Stimulated activated CD4-positive, alpha-beta T cell treated with anti-CD3 and anti-CD28 coated beads, Interleukin-15, amount 100 ng/mL, for 24 hours (primary cell): ENCODE measurements around the gene DHX34.
A peak's percentile ranks its signal among the peaks of the same experiment; 100 is the strongest.
"Not testable (repeated sequence)": the region's sequence is repeated elsewhere in the genome, so short reads cannot be mapped to it uniquely, and the experiment has no call there.

Experiments used
- DNase-seq: peaks from one replicate; pipeline ENCODE4 v3.0.0-alpha.2; 2020

DHX34 gene

DNA sequence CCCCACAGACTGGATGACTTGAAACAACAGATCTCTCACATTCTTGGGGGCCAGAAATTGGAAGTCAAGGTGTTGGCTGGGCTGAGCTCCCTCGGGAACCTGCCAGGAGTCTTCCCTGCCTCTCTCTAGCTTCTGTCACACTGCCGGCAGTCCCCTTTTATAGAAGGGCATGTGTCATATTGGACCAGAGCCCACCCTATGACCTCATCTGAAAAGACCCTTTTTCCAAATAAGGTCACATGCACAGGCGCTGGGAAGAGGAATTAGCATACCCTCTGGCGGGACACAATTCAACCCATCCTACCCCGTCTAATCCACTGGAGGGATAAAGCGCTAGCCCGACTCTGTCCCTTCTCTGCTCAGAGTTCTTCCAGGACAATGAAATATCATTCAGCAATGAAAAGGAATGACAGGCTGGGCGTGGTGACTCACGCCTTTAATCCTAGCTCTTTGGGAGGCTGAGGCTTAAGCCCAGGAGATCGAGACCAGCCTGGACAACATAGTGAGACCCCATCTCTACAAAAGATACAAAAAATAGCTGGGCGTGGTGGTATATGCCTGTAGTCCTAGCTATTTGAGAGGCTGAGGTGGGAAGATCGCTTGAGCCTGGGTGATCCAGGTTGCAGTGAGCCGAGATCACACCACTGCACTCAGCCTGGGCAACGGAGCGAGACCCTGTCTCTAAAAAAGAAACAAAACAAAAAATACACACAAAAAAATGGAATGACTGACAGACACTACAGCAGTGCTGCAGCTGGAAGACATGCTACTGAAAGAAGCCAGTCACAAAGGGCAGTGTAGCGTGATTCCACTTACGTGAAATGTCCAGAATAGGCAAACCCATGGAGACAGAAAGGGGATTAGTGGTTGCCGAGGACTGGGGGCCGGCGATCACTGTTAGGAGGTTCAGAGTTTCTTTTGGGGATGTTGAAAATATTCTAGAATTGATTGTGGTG, 41.7 kb downstream of the DHX34 start:
- no peak for DNase-seq

DNA sequence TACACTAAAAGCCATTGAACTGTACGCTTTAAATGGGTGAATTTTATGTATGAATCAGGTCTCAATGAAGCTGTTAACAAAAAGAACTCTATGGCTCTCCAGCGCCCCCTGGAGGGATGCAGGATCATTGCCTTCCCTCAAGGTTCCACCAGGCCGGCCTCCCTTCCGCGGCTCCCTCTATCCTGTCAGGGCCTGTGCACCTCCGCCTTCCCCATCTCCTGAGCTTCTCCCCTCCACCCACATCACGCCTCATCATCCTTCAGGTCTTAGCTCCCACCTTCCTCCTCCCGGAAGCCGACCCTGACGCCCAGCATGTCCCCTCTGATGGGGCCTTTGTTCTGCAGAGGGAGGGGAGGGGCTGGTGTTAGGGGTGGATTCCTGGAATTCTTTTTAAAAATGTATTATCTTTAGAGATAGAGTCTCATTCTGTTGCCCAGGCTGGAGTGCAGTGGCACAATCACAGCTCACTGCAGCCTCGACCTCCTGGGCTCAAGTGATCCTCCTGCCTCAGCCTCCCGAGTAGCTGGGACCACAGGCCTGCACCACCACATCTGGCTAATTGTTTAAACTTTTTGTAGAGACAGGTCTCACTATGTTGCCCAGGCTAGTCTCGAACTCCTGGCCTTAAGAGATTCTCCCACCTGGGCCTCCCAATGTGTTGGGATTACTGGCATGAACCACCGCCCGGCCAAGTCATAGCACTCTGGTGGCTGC, 42.6 kb downstream of the DHX34 start:
- peak; percentile 88 for DNase-seq

DNA sequence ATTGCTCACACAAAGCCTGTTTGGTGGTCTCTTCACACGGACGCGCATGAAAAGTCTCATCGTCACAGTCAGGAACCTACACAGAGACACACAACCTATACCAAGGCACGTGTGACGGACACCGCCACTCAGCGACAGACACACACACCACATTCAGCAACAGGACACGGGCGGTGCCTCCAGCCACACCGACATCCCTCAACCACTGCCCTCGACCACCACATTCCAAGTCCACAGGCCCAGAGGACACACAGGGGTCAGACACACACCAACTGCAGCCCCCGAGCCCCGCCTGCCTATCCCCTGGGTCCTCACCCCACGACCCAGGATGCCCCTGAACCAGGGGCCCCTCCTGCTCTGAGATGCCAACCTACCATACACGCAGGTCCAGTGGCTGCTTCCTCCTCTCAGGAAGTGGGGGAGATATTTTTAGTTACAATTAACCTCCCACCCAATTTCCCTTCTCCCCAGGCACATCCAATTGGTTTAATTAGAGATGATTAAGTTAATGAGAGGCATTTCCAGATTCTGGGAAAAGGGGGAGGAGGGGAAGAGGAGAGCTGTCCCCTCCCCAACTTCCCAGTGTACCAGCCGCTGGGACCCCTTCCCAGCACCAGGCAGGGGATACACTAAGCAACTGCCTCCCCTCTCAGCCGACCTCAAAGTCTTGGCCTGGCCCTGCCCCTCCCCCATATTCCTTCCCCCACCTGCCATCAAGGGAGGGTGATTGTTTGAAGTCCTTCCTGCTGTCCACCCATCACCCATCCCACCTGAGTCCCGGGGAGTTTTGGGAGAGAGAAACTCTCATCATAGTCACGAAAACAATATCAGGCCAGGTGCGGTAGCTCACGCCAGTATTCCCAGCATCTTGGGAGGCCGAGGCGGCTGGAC, 49.8 kb downstream of the DHX34 start:
- DNase-seq: no peak

DNA sequence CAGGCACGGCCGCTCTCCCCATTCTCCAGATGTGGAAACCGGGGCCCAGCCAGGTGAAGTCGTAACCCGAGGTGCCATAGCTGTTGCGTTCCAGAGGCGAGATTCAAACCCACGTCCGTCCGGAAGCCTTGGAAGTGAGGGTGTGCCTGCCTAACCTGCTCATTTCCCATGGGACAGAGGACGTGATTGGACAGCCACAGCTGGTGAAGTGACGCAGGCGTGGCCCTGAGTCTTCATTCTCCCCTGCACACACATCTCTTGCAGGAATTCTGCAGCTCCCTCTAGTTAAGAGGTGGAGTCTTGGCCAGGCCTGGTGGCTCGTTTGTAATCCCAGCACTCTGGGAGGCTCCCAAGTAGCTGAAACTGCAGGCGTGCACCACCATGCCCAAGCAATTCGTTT, 53.4 kb downstream of the DHX34 start:
- DNase-seq: no peak

DNA sequence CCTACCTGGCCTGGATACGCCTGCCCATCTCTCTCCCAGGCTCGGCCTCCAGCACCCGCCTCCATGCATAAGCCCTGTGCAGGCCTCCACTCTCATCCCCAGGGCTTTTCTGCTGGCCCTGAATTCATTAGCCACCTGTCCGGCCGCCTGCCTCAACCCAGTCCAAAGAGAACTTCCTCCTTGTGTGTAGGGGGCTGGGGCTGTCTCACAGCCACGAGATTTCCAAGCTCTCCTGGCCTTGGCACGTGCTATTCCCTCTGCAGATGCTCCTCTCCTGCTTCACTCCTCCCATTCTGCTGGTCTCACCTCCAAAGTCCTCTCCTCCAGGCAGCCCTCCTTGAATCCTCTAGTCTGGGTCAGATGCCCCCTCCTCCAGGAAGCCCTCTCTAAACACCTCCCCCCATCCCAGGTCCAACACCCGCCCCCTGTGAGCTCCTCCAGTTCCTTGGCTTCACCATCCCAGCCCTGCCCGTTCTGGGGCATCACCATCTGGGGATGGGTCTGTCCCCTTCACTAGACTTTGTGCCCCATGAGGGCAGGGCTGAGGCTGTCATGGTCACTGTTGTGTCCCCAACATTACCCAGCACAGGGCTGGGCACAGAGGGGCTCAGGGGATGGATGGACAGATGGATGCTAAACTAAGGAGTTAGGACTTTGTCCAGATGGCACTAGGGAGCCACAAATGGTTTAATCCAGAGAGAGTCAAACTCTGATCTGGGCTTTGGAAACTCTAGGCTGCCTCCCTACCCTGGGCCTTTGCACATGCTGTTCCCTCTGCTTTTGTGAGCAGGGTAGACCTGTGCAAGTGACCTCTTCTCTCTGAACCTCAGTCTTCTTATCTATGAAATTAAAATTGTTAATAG, 55.5 kb downstream of the DHX34 start:
- no peak for DNase-seq

DNA sequence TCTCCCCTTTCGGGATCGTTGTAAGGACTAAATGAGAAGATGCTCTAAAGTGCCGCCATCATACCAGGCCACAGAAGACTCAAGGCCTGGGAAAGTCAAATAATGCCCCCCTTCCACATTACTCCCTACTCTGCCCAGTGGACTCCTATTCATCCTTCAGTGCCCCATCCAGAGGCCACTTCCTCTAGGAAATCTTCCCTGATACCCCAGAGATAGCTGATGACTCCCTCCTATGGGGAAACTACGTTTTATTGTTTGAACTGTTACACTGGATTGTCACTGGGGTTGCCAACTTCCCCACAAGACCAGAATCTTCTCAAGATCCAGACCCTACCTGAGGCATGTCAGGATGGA, 56.1 kb downstream of the DHX34 start:
- no peak for DNase-seq

DNA sequence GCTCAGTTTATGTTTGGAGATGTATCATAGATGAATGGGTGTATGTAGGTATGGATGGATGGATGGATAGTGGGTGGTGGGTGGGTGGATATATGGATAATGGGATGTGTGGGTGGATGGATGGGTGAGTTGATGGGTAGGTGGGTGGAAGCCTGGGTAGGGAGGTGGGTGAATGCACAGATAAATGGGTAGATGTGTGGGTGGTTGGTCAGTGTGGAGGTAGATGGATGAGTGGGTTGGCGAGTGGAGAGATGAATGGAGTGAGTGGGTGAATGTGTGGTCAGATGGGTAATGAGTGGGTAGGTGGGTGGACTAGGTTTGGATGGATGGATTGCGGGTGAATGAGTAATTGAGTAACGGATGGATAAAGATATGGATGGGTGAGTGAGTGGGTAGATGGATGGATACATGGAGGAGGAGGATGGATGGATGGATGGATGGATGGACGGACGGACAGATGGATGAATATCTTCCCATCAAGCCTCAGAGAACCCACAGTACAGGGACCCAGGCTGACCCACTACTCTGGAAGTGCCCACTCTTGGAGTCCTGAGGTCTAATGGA, 56.8 kb downstream of the DHX34 start:
- no peak for DNase-seq

DNA sequence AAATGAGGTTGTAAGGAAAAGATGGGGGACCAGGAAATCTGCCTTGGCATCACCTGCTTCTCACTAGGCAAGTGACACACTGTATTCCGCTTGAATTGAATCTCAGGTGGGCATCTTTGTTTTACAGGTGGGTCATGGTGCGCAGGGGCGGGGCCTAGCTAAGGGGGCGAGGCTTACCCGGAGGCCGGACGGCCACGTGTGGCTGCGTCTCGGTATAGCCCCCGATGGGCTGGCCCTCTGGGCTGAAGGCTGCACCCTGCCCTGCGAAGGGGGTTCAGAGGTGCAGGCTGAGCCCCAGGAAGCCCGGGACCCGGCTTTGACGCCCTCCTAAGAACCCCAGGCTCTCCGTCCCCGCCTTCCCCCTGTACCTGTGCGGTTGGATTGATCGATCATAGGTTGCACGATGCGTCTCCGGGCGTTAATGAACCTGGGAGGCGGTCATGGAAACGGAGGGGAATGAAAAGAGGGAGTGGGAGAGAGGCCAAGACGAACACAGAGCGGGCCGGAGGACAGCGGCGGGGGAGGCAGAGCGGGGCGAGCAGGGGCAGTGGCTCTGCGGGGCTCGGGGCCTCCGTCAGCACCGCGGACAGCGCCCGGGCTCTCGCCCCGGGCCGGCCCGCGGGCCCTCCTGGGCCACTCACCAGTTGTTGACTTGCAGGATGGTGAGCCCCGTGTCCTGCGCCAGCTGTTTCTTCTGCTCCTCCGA, 57.7 kb downstream of the DHX34 start:
- no peak for DNase-seq

DNA sequence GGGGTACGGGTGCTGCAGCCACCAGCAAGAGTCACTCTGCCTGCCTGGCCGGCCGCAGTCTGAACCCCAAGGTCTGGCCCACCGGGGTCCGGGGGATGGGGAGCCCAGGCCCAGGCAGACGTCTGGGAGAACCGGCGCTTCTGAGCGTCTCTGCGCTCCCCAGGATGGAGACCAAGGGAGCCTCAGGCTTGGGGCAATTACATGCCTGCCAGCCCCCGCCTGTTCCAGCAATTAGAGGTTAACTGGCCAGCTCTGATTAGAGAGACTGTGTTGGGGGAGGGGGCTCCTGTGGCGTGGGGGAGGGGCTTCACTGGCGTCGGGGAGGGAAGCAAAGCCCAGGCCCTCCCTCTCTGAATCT, 58.3 kb downstream of the DHX34 start:
- no peak for DNase-seq

DNA sequence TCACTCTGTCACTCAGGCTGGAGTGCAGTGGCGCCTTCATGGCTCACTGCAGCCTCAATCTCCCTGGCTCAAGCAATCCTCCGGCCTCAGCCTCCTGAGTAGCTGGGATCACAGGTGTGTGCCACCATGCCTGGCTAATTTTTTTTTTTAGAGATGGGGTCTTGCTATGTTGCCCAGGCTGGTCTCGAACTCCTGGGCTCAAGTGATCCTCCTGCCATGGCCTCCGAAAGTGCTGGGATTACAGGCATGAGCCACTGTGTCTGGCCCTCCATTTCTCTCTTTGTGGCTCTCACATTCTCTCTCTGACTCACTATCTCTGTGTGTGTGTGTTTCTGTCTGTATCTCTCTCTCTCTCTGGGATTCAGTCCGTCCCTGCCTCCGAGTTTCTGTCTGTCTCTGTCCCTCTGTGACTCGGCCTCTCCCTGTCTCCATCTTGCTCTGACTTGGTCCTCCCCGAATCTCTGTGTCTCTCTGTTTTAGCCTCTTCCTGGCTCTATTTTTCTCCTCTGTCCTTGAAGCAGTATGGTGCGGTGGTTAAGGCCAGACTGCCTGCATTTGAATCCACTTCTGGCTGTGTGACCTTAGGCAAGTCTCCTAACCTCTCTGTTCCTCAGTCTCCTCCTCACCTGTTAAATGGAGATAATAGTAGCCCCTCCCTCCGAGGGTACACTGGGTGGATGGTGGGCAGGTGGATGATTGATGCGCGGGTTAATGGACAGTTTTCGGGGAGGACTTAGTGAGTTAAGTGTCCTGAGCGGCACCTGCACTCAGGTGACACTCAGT, 59.2 kb downstream of the DHX34 start:
- DNase-seq: no peak

DNA sequence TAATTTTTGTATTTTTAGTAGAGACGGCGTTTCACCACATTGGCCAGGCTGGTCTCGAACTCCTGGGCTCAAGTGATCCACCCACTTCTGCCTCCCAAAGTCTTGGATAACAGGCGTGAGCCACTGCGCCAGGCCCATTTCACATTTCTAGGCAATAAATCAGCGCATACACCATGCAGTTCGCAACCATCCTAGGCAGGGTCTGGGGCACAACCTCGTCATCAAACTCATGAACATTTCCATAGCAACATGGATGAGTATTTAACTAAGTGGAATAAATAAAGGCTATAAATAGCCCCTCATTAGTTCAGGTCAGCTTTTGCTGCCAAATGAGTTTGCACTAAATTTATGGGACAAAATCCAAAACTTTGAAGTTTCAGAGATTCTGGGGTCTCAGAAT, 62.0 kb downstream of the DHX34 start:
- DNase-seq: no peak

DNA sequence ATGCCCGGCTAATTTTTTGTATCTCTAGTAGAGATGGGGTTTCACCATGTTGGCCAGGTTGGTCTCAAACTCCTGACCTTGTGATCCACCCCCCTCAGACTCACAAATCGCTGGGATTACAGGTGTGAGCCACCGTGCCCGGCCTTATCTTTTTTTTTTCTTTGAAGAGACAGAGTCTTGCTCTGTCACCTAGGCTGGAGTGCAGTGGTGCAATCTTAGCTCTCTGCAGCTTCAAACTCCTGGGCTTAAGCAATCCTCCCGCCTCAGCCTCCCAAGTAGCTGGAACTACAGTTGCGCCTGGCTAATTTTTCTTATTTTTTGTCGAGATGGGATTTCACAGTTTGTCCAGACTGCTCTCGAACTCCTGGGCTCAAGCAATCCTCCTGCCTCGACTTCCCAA, 62.6 kb downstream of the DHX34 start:
- DNase-seq: not testable (repeated sequence)

DNA sequence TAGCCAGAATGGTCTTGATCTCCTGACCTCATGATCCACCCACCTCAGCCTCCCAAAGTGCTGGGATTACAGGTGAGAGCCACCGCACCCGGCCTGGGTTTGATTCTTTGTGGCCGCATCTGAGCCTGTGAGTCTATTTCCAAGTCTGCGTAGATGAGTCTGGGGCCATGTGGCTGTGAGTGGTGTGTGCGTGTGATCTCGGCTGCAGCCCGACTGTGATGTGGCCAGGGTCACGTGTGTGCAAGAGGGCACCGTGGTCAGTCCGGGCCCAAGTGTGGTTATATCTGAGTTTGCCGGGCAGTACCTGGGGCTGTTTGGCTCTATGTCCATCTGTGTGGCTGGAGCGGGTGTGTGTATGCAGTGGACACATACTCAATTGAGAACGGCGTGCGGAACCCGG, 64.8 kb downstream of the DHX34 start:
- no peak for DNase-seq

DNA sequence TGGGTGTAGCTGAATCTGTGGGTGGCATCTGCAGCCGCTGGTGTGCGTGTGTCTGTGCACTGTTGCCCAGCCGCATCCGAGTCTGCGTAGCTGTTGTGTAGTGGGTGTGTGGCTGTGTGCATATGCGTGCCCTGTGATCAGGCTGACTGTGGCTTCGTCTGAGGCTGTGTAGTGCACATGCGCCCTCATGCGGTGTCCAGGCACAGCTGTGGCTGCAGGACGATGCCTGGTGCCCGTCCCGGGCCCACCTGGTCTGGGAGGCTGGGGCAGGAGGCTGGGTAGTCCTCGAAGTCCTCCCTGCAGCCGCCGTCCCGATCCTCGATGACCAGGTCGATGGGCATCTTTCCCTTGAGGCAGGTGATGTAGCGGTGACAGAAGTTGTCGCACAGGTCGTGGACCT, 65.4 kb downstream of the DHX34 start:
- DNase-seq: no peak

DNA sequence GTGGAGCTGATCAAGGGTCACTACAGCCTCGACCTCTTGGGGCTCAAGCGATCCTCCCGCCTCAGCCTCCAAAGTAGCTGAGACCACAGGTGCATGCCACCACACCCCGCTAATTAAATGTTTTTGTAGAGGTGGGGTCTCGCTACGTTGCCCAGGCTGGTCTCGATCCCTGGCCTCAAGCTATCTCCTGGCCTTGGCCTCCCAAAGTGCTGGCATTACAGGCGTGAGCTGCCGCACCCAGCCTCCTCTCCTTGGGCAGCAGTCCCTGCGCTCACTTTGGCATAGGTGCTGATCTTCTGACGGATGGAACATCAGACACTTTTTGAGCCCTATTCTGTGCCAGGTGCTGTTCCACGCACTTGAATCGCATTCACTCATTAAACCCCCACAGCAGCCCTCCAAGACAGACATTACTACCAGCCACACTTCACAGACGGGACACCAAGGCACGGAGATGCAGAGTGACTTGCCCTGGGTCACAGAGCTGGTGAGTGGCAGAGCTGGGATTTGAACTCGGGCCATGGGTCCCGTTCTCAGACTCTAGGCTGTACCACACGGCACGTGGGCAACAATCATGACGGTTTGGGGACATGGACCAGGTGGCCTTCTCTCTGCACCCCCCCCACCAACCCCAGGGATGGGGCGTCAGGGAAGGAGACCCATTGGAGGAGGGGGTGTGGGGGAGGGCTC, 67.0 kb downstream of the DHX34 start:
- no peak for DNase-seq

DNA sequence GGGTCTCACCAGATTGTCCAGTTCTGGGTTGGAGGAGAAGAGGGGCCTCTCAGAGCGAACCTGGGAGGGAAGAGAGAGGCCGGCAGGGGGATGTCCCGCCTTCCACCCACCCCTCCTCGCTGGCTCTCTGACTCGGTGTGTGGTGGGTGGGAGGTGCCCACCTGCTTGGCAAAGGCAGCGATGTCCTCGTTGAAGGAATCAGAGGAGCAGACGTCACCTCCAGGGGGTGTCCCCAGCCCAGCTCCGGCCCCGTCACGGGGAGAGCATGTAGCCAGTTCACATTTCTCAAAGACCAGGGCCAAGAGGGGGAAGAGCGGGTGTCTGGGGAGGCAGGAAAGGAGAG, 67.5 kb downstream of the DHX34 start:
- DNase-seq: no peak

DNA sequence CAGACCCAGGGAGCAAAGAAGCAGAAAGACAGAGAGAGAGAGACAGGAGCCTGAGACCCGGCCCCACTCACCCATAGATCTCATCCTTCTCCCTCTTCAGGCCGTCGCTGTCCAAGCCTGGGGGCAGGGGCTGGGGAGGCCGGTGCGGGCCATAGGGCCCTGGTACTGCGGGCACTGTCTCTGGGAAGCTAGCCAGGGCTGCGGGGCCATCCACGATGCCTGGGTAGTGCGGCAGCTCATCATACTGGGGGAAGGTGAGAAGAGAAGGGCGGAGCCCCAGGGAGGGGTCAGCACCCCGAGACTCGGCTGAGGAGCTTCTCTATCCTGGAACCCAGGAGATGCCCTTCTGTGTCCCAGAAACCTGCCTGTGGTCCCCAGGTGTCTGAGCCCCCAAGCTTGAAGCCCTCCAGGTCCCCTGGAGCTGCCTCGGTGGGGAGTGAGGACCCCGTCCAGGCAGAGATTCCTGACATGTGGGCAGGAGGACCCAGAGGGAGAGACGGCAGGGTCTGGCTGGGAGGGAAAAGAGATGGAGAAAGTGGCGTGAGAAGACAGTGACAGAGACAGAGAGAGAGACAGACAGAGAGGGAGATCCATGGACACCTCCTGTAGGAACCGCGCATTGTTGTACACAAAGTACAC, 68.1 kb downstream of the DHX34 start:
- no peak for DNase-seq

DNA sequence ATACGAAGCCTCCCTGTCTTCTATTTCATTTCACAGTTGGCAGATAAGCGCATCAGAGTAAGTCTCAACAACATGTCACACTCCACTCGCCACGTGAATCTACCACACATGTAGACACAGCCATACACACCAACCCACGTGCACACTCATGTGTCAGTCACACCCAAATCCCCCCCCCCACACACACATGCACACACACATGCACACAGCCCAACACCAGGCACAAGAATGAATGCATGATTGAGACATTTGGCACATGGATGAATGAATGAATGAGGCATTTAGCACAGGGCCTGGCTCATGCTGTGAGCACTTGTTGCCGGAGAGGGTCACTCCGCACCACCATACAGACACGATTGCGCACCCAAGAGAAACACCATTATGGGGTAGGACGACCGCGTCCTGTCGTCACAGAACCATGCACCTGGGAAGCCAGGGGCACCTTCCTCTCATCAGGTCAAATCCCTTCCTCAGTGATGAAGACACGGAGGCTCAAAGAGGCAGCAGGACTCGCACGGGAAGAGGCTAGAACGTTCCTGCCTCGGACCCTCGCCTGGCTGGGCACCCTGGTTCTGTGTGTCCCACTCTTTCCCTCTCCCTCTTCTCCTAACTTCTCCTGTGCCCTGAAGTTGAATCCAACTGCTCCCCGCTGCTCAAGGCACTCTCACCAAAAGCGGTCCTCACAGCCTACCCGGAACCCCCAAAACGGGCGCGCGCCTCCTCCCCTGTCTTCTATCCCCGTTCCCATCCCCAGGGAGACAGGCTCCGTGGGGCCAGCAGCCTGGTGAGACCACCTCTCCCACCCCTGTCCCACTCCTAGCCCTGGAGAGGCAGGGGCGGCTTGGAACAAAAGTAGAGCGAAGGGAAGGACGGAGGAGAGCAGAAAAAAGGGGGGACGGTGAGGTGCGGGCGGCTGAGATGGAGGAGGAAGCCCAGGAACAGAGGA, 68.9 kb downstream of the DHX34 start:
- no peak for DNase-seq

DNA sequence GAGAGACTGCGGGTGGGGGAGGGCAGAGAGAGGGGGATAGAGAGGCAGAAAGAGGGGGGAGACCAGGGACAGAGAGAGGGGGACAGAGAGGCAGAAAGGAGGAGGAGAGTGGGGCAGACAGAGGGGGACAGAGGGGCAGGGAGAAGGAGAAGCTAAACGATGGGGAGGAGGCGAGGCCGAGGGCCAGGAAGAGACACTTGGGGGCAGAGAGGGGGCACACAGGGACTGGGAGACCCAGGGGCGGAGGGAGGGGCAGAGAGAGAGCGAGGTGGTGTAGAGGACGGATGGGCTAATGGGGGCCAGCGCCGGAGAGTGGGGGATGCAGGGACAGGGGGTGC, 69.5 kb downstream of the DHX34 start:
- no peak for DNase-seq
